SJSA1 (cell line): Measurements from ENCODE around the gene SPTB. TPM values are rescaled to one million over a fixed set of nuclear protein-coding genes. Genes with fewer than 3 reads are reported as not detected.
"Not testable (repeated sequence)": the region's sequence is repeated elsewhere in the genome, so short reads cannot be mapped to it uniquely, and the experiment has no call there.

Experiments used
- DNase-seq, 2 experiments: peaks; one replicate each; pipeline ENCODE4 v3.0.0-alpha.2; 2015 to 2020; ENCODE audit warnings: low spot score in 2 of 2, low read depth in 1 of 2
- H3K27ac ChIP-seq: fragments of 250-450 bp; sonication (Bioruptor Pico); 2 replicates; pipeline ENCODE4 v1.5.1; 2020; ENCODE audit warnings: mild to moderate bottlenecking, moderate library complexity
- H3K27me3 ChIP-seq: fragments of 250-450 bp; sonication (Bioruptor Pico); replicated peaks from 2 replicates; pipeline ENCODE4 v1.5.1; 2020; ENCODE audit warnings: mild to moderate bottlenecking, moderate library complexity
- H3K36me3 ChIP-seq: fragments of 250-450 bp; sonication (Bioruptor Pico); 2 replicates; pipeline ENCODE4 v1.5.1; 2020; ENCODE audit warnings: mild to moderate bottlenecking
- H3K4me1 ChIP-seq: fragments of 250-450 bp; sonication (Bioruptor Pico); replicated peaks from 2 replicates; pipeline ENCODE4 v1.6.1; 2021; ENCODE audit warnings: mild to moderate bottlenecking
- H3K4me3 ChIP-seq: fragments of 250-450 bp; sonication (Bioruptor Pico); 2 replicates; pipeline ENCODE4 v1.5.1; 2020; ENCODE audit warnings: mild to moderate bottlenecking
- H3K9me3 ChIP-seq: fragments of 250-450 bp; sonication (Bioruptor Pico); replicated peaks from 2 replicates; pipeline ENCODE4 v1.5.1; 2020; ENCODE audit warnings: mild to moderate bottlenecking
- total RNA-seq: library from RNA; depleted of rRNA; stranded (reverse); fragments of >200 nt; shearing (Covaris generic); gene quantifications from 2 replicates; pipeline ENCODE4 v1.2.3, GENCODE V29; 2014

Gene SPTB
- total RNA-seq, 1 experiment from 2014 or later: 1.1 TPM

- H3K9me3 ChIP-seq, DNase-seq, H3K4me3 ChIP-seq, H3K27me3 ChIP-seq, H3K27ac ChIP-seq: not testable (repeated sequence)
- Histone ChIP-seq H3K4me1 (peaks cover 16% of the 10 kb centered on the region), H3K36me3 (peaks cover 11% of the 10 kb centered on the region)
Observed at GRCh38 chr14:64913477-64913876, 33.8 kb upstream of the SPTB start.

GRCh38 chr14:64912261-64912660 lies 32.6 kb upstream of the SPTB start:
- H3K27me3 ChIP-seq: no peaks in the 10 kb centered on the region; the same call in 1 of the 2 replicates
- peaks cover 7% of the 10 kb centered on the region for H3K4me1 ChIP-seq
- no peaks in the 10 kb centered on the region for H3K9me3 ChIP-seq
- H3K27ac ChIP-seq: no peak overlapping the region
- no peak for DNase-seq
- peaks cover 11% of the 10 kb centered on the region for H3K36me3 ChIP-seq
- no peak overlapping the region for H3K4me3 ChIP-seq

GRCh38 chr14:64910847-64911495 lies 31.3 kb upstream of the SPTB start:
- H3K4me1 ChIP-seq: peaks cover 7% of the 10 kb centered on the region
- DNase-seq: no peak
- no peak overlapping the region for H3K4me3 ChIP-seq
- no peaks in the 10 kb centered on the region; the same call in 1 of the 2 replicates for H3K27me3 ChIP-seq
- no peaks in the 10 kb centered on the region for H3K9me3 ChIP-seq
- H3K27ac ChIP-seq: no peak overlapping the region
- H3K36me3 ChIP-seq: peaks cover 9% of the 10 kb centered on the region

GRCh38 chr14:64906022-64906421 lies 26.3 kb upstream of the SPTB start:
- H3K9me3 ChIP-seq: no peaks in the 10 kb centered on the region
- H3K4me1 ChIP-seq: no peaks in the 10 kb centered on the region
- H3K4me3 ChIP-seq: no peak overlapping the region
- no peaks in the 10 kb centered on the region; the same call in 1 of the 2 replicates for H3K27me3 ChIP-seq
- no peak for DNase-seq
- no peak overlapping the region for H3K27ac ChIP-seq
- no peaks in the 10 kb centered on the region for H3K36me3 ChIP-seq

- Histone ChIP-seq H3K27ac (no peak overlapping the region), H3K4me1 (no peaks in the 10 kb centered on the region), H3K36me3 (no peaks in the 10 kb centered on the region), H3K9me3 (no peaks in the 10 kb centered on the region), H3K27me3 (no peaks in the 10 kb centered on the region; the same call in 1 of the 2 replicates), H3K4me3 (no peak overlapping the region)
- no peak for DNase-seq
Observed at GRCh38 chr14:64899958-64900357, 20.3 kb upstream of the SPTB start.

- H3K36me3 ChIP-seq: no peaks in the 10 kb centered on the region
- H3K9me3 ChIP-seq: no peaks in the 10 kb centered on the region
- H3K27me3 ChIP-seq: peaks cover 5% of the 10 kb centered on the region; the same call in 1 of the 2 replicates
- DNase-seq: peak in 1 of 2 experiments; percentile 38
- no peaks in the 10 kb centered on the region for H3K4me1 ChIP-seq
- H3K27ac ChIP-seq: no peak overlapping the region
- H3K4me3 ChIP-seq: no peak overlapping the region
Observed at GRCh38 chr14:64891839-64892375, 12.2 kb upstream of the SPTB start.

GRCh38 chr14:64891173-64891838 lies 11.6 kb upstream of the SPTB start:
- DNase-seq: no peak
- H3K4me3 ChIP-seq: no peak overlapping the region
- no peaks in the 10 kb centered on the region for H3K4me1 ChIP-seq
- H3K27me3 ChIP-seq: peaks cover 5% of the 10 kb centered on the region; the same call in 1 of the 2 replicates
- H3K27ac ChIP-seq: no peak overlapping the region
- H3K36me3 ChIP-seq: no peaks in the 10 kb centered on the region
- H3K9me3 ChIP-seq: no peaks in the 10 kb centered on the region

GRCh38 chr14:64889352-64889751 lies 9.6 kb upstream of the SPTB start:
- Histone ChIP-seq H3K4me1 (no peaks in the 10 kb centered on the region), H3K9me3 (no peaks in the 10 kb centered on the region), H3K27ac (no peak overlapping the region), H3K36me3 (no peaks in the 10 kb centered on the region), H3K4me3 (no peak overlapping the region), H3K27me3 (peaks cover 12% of the 10 kb centered on the region)
- no peak for DNase-seq

GRCh38 chr14:64885559-64885958 lies 5.9 kb upstream of the SPTB start:
- peaks cover 43% of the 10 kb centered on the region for H3K27me3 ChIP-seq

GRCh38 chr14:64880221-64881121 lies 764 bp upstream of the SPTB start:
- Histone ChIP-seq H3K27ac (no peak overlapping the region), H3K4me3 (peak overlapping the region; percentile 30), H3K9me3 (no peaks in the 10 kb centered on the region), H3K4me1 (peaks cover 14% of the 10 kb centered on the region), H3K36me3 (no peaks in the 10 kb centered on the region), H3K27me3 (peaks cover 81% of the 10 kb centered on the region)
- peak in 1 of 2 experiments; percentile 6 for DNase-seq

More at GRCh38 chr14:64885559-64885958, 5.9 kb upstream of the SPTB start:
- Histone ChIP-seq H3K4me3 (no peak overlapping the region), H3K36me3 (no peaks in the 10 kb centered on the region), H3K27ac (no peak overlapping the region), H3K4me1 (peaks cover 3% of the 10 kb centered on the region), H3K9me3 (no peaks in the 10 kb centered on the region)
- no peak for DNase-seq

GRCh38 chr14:64878837-64879634 lies 671 bp downstream of the SPTB start:
- peak overlapping the region; percentile 30 for H3K4me3 ChIP-seq
- peaks cover 79% of the 10 kb centered on the region for H3K27me3 ChIP-seq
- no peak overlapping the region for H3K27ac ChIP-seq

GRCh38 chr14:64877846-64878245 lies 1.9 kb downstream of the SPTB start:
- Histone ChIP-seq H3K4me3 (no peak overlapping the region), H3K4me1 (peaks cover 14% of the 10 kb centered on the region), H3K9me3 (no peaks in the 10 kb centered on the region), H3K27ac (no peak overlapping the region), H3K27me3 (peaks cover 76% of the 10 kb centered on the region), H3K36me3 (no peaks in the 10 kb centered on the region)
- no peak for DNase-seq

More at GRCh38 chr14:64878837-64879634, 671 bp downstream of the SPTB start:
- Histone ChIP-seq H3K9me3 (no peaks in the 10 kb centered on the region), H3K4me1 (peaks cover 14% of the 10 kb centered on the region), H3K36me3 (no peaks in the 10 kb centered on the region)
- peak in 1 of 2 experiments; percentile 1 for DNase-seq

GRCh38 chr14:64875350-64875749 lies 4.4 kb downstream of the SPTB start:
- Histone ChIP-seq H3K4me1 (peaks cover 9% of the 10 kb centered on the region), H3K27ac (no peak overlapping the region), H3K9me3 (no peaks in the 10 kb centered on the region), H3K36me3 (no peaks in the 10 kb centered on the region), H3K27me3 (peaks cover 60% of the 10 kb centered on the region), H3K4me3 (no peak overlapping the region)
- no peak for DNase-seq
